IMR-90 (cell line): ENCODE data around the gene TRIO.

Source experiments
- BHLHE40 ChIP-seq: fragments of 150-350 bp; IDR thresholded peaks from 2 replicates; pipeline ENCODE4 v1.6.1; 2016; ENCODE audit warnings: mild to moderate bottlenecking, low read depth, low read length
- CHD1 ChIP-seq: IDR thresholded peaks from 2 replicates; pipeline ENCODE4 v1.6.1; 2012; ENCODE audit warnings: low read depth, low read length, improper control_type of control experiment
- MXI1 ChIP-seq: IDR thresholded peaks from 2 replicates; pipeline ENCODE4 v1.6.1; 2012; ENCODE audit warnings: low read depth, mild to moderate bottlenecking, low read length, moderate library complexity, borderline replicate concordance
- POLR2A ChIP-seq: IDR thresholded peaks from 2 replicates; pipeline ENCODE4 v1.6.1; 2012; ENCODE audit warnings: mild to moderate bottlenecking, low read depth, low read length
- RAD21 ChIP-seq: IDR thresholded peaks from 2 replicates; pipeline ENCODE4 v1.6.1; 2012; ENCODE audit warnings: low read length, improper control_type of control experiment
- RCOR1 ChIP-seq: IDR thresholded peaks from 2 replicates; pipeline ENCODE4 v1.6.1; 2012; ENCODE audit warnings: mild to moderate bottlenecking, low read length, improper control_type of control experiment; ENCODE audit not compliant: insufficient replicate concordance
- RFX5 ChIP-seq: IDR thresholded peaks from 2 replicates; pipeline ENCODE4 v1.8.0; 2012; ENCODE audit warnings: low read depth, mild to moderate bottlenecking, low read length, moderate library complexity
- SMC3 ChIP-seq: fragments of 150-350 bp; IDR thresholded peaks from 2 replicates; pipeline ENCODE4 v1.6.1; 2016; ENCODE audit warnings: low read depth, mild to moderate bottlenecking, antibody characterized with exemption, low read length, moderate library complexity
- TF ChIP-seq, protein P1 (sequence below): conservative IDR thresholded peaks from 2 replicates; pipeline ENCODE4 v1.5.1; 2012; ENCODE audit warnings: mild to moderate bottlenecking, low read depth, low read length, improper control_type of control experiment
- TF ChIP-seq, protein P2 (sequence below): fragments of 150-350 bp; IDR thresholded peaks from 2 replicates; pipeline ENCODE4 v1.6.1; 2016; ENCODE audit warnings: low read depth, mild to moderate bottlenecking, low read length, moderate library complexity, borderline replicate concordance

DNA sequence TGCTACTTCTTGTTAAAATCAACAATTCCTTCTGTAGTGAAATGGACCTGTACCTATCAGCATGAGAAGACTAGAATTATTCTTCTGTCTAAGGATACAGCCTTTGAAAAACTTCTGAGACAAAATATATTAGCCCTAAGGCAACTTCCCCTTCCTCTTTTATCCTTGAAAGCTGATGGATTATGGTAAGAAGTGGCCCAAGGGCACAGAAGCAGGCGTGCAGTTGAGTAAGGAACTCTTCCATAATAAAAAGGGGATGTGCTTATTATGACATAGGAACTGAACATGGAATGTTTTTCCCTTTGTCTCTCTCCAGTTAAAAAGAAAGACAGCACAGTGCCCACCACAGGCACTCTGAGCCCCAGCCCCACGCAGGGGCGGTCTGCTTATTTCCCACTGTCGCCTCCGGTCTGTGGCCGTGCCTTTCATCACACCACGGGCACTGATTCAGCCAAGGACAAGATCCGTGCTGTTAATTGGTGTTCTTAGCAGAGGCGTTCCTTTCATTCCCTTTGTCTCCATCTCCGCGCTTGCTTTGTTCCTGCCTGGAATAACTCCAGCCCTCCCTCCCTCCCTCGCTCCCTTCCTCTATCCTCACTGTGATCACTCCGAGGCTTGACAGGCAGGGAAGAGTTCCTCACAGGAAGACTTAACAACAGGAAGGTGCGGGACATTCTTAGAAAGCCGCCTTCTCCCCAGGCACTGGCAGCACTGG lies 302.6 kb downstream of the TRIO start:
- TF ChIP-seq, protein P1, sequence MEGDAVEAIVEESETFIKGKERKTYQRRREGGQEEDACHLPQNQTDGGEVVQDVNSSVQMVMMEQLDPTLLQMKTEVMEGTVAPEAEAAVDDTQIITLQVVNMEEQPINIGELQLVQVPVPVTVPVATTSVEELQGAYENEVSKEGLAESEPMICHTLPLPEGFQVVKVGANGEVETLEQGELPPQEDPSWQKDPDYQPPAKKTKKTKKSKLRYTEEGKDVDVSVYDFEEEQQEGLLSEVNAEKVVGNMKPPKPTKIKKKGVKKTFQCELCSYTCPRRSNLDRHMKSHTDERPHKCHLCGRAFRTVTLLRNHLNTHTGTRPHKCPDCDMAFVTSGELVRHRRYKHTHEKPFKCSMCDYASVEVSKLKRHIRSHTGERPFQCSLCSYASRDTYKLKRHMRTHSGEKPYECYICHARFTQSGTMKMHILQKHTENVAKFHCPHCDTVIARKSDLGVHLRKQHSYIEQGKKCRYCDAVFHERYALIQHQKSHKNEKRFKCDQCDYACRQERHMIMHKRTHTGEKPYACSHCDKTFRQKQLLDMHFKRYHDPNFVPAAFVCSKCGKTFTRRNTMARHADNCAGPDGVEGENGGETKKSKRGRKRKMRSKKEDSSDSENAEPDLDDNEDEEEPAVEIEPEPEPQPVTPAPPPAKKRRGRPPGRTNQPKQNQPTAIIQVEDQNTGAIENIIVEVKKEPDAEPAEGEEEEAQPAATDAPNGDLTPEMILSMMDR, result no peak
- TF ChIP-seq RFX5, result no peak
- no peak for TF ChIP-seq RAD21
- no peak for TF ChIP-seq POLR2A
- TF ChIP-seq, protein P2, sequence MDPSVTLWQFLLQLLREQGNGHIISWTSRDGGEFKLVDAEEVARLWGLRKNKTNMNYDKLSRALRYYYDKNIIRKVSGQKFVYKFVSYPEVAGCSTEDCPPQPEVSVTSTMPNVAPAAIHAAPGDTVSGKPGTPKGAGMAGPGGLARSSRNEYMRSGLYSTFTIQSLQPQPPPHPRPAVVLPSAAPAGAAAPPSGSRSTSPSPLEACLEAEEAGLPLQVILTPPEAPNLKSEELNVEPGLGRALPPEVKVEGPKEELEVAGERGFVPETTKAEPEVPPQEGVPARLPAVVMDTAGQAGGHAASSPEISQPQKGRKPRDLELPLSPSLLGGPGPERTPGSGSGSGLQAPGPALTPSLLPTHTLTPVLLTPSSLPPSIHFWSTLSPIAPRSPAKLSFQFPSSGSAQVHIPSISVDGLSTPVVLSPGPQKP, result no peak
- TF ChIP-seq RCOR1, result no peak
- no peak for TF ChIP-seq SMC3
- TF ChIP-seq CHD1, result no peak
- TF ChIP-seq BHLHE40, result no peak
- TF ChIP-seq MXI1, result no peak
